HepG2 (cell line): ENCODE data around the gene FBXO41. TPM values are rescaled to one million over a fixed set of nuclear protein-coding genes. Genes with fewer than 3 reads are reported as not detected.

ENCODE experiments used
- ATAC-seq: fragments of 200-7000 bp; cut with Tn5 transposase; 3 replicates; pipeline ENCODE4 v1.9.1; 2020; ENCODE audit warnings: mild to moderate bottlenecking, moderate library complexity
- BruUV-seq: library from RNA; stranded (reverse); fragments of 400-500 nt; replicated peaks from 2 replicates; lab custom pipeline; 2021; lab: Mats Ljungman, UMichigan
- CTCF ChIA-PET: fragments of 300-600 bp; formaldehyde crosslinking; extraction: SDS; loops from one replicate; lab custom pipeline; 2021; ENCODE audit warnings: low total read pairs, inconsistent platforms, low intra/inter-chr PET ratio; lab: Yijun Ruan, JAX
- POLR2A ChIA-PET: fragments of 350-600 bp; sonication (Branson Sonifier 250); formaldehyde crosslinking; loops from one replicate; lab custom pipeline; 2020; ENCODE audit warnings: antibody characterized with exemption, inconsistent platforms; lab: Yijun Ruan, JAX
- DNase-seq: peaks from one replicate; pipeline ENCODE4 v3.0.0-alpha.2; 2015; ENCODE audit warnings: low spot score
- FAIRE-seq: peaks from 3 replicates; lab custom pipeline; 2011; peaks lifted over from hg19 to GRCh38; lab: Jason Lieb, UNC
- H2AFZ ChIP-seq: one replicate; pipeline ENCODE4 v1.6.1; 2011; ENCODE audit warnings: low read length, inconsistent platforms
- H3K27ac ChIP-seq: fragments of 300-600 bp; 3 replicates; pipeline ENCODE4 v1.8.0; 2011; ENCODE audit warnings: mixed run types, mild to moderate bottlenecking, mixed read lengths, low read length, inconsistent platforms; ENCODE audit not compliant: insufficient read depth; ENCODE audit errors: extremely low read length
- H3K27me3 ChIP-seq, 2 experiments: fragments of 200-600 bp in 1 of 2; 2 replicates in 1 of 2; 3 replicates in 1 of 2; pipeline versions ENCODE4 v1.6.0 to v1.8.0; 2011; ENCODE audit warnings: low read length in 2 of 2, mild to moderate bottlenecking in 2 of 2, moderate library complexity in 2 of 2, inconsistent platforms in 1 of 2; ENCODE audit not compliant: insufficient read depth in 2 of 2, control insufficient read depth in 1 of 2
- H3K36me3 ChIP-seq, 2 experiments: fragments of 200-600 bp in 1 of 2; replicated peaks in 1 of 2; 2 replicates in 1 of 2; 3 replicates in 1 of 2; pipeline versions ENCODE4 v1.5.1 to v1.8.0; 2011; ENCODE audit warnings: low read length in 2 of 2, inconsistent platforms in 1 of 2; ENCODE audit not compliant: insufficient read depth in 2 of 2, control insufficient read depth in 1 of 2
- H3K4me1 ChIP-seq: 2 replicates; pipeline ENCODE4 v1.5.1; 2012; ENCODE audit warnings: low read length, inconsistent platforms; ENCODE audit not compliant: insufficient read depth
- H3K4me2 ChIP-seq: 2 replicates; pipeline ENCODE4 v1.6.0; 2011; ENCODE audit warnings: low read depth, low read length, inconsistent platforms
- H3K4me3 ChIP-seq, 3 experiments: fragments of 200-600 bp in 1 of 3; sonication (generic), shearing (Covaris generic) in 1 of 3; replicated peaks in 1 of 3; 2 replicates each; pipeline ENCODE4 v1.5.1; 2011 to 2016; ENCODE audit warnings: low read length in 3 of 3, inconsistent platforms in 2 of 3, low read depth in 2 of 3, mild to moderate bottlenecking in 2 of 3, control low read depth in 1 of 3, mixed read lengths in 1 of 3; ENCODE audit not compliant: insufficient read depth in 1 of 3
- H3K79me2 ChIP-seq: one replicate; pipeline ENCODE4 v1.6.1; 2011; ENCODE audit warnings: low read length, inconsistent platforms; ENCODE audit not compliant: insufficient read depth
- H3K9ac ChIP-seq: 2 replicates; pipeline ENCODE4 v1.6.0; 2011; ENCODE audit warnings: mild to moderate bottlenecking, low read depth, low read length, inconsistent platforms; ENCODE audit not compliant: insufficient read depth
- H3K9me3 ChIP-seq: 2 replicates; pipeline ENCODE4 v1.5.1; 2012; ENCODE audit warnings: mild to moderate bottlenecking, low read length
- H4K20me1 ChIP-seq: 2 replicates; pipeline ENCODE4 v1.6.0; 2011; ENCODE audit warnings: inconsistent platforms, mild to moderate bottlenecking, low read length, moderate library complexity; ENCODE audit not compliant: insufficient read depth
- ATF7-NPFF ChIP-seq: sonication (generic); formaldehyde crosslinking; IDR thresholded peaks from 2 replicates; pipeline ENCODE4 v1.8.1; 2023; ENCODE audit warnings: mild to moderate bottlenecking, low read depth, missing genetic modification reagents, moderate library complexity
- DR1 ChIP-seq: sonication (generic); formaldehyde crosslinking; IDR thresholded peaks from 2 replicates; pipeline ENCODE4 v1.8.0; 2021; ENCODE audit warnings: mild to moderate bottlenecking, missing genetic modification reagents, inconsistent platforms
- FOXK2 ChIP-seq: fragments of 450-650 bp; IDR thresholded peaks from 2 replicates; pipeline ENCODE4 v1.6.1; 2016
- FOXO1 ChIP-seq: sonication (generic); formaldehyde crosslinking; IDR thresholded peaks from 2 replicates; pipeline ENCODE4 v1.4.0; 2020; ENCODE audit warnings: missing genetic modification reagents
- FOXP1 ChIP-seq, 2 experiments: fragments of 450-650 bp in 1 of 2; IDR thresholded peaks; 2 replicates each; pipeline ENCODE4 v1.6.1; 2017 to 2018; ENCODE audit warnings: antibody characterized with exemption in 1 of 2
- HOXA9 ChIP-seq: sonication (generic); formaldehyde crosslinking; IDR thresholded peaks from 2 replicates; pipeline ENCODE4 v1.8.1; 2022; ENCODE audit warnings: missing genetic modification reagents, mild to moderate bottlenecking, moderate library complexity, borderline replicate concordance
- KAT7 ChIP-seq: IDR thresholded peaks from 2 replicates; pipeline ENCODE4 v1.6.1; 2018; ENCODE audit warnings: borderline replicate concordance, missing compliant biosample characterization
- KDM4B ChIP-seq: sonication (generic); formaldehyde crosslinking; IDR thresholded peaks from 2 replicates; pipeline ENCODE4 v1.4.0; 2020; ENCODE audit warnings: missing genetic modification reagents
- NCOA1 ChIP-seq: sonication (generic); formaldehyde crosslinking; IDR thresholded peaks from 2 replicates; pipeline ENCODE4 v1.9.0; 2021; ENCODE audit warnings: missing genetic modification reagents
- PLRG1 ChIP-seq: fragments of 450-650 bp; conservative IDR thresholded peaks from 2 replicates; pipeline ENCODE4 v1.6.1; 2016
- POLR2A ChIP-seq, 2 experiments: IDR thresholded peaks; 2 replicates each; pipeline ENCODE4 v1.6.1; 2011; ENCODE audit warnings: low read depth in 2 of 2, low read length in 2 of 2, mild to moderate bottlenecking in 1 of 2, moderate library complexity in 1 of 2; ENCODE audit not compliant: insufficient read depth in 1 of 2
- PPARG ChIP-seq: conservative IDR thresholded peaks from 2 replicates; pipeline ENCODE4 v1.6.1; 2016; ENCODE audit warnings: missing biosample characterization, missing genetic modification reagents
- RELA ChIP-seq: sonication (generic); formaldehyde crosslinking; IDR thresholded peaks from 2 replicates; pipeline ENCODE4 v1.4.0; 2020; ENCODE audit warnings: missing genetic modification reagents
- SALL1 ChIP-seq: sonication (generic); formaldehyde crosslinking; IDR thresholded peaks from 2 replicates; pipeline ENCODE4 v1.8.0; 2022; ENCODE audit warnings: mild to moderate bottlenecking, missing genetic modification reagents
- SMC3 ChIP-seq: IDR thresholded peaks from 2 replicates; pipeline ENCODE4 v1.6.1; 2011; ENCODE audit warnings: low read length, improper control_type of control experiment
- THAP11 ChIP-seq: IDR thresholded peaks from 2 replicates; pipeline ENCODE4 v1.6.1; 2016; ENCODE audit warnings: missing biosample characterization, missing genetic modification reagents
- YEATS4 ChIP-seq: sonication (generic); formaldehyde crosslinking; IDR thresholded peaks from 2 replicates; pipeline ENCODE4 v1.4.0; 2020; ENCODE audit warnings: missing genetic modification reagents, borderline replicate concordance
- ZIK1 ChIP-seq: sonication (generic); formaldehyde crosslinking; IDR thresholded peaks from 2 replicates; pipeline ENCODE4 v1.5.0; 2020; ENCODE audit warnings: mild to moderate bottlenecking, low read depth, missing genetic modification reagents, borderline replicate concordance
- ZNF24 ChIP-seq: fragments of 450-650 bp; IDR thresholded peaks from 2 replicates; pipeline ENCODE4 v1.6.1; 2017; ENCODE audit warnings: antibody characterized with exemption, mild to moderate bottlenecking
- ZNF441 ChIP-seq: sonication (generic); formaldehyde crosslinking; IDR thresholded peaks from 2 replicates; pipeline ENCODE4 v1.7.0; 2021; ENCODE audit warnings: missing genetic modification reagents, borderline replicate concordance
- ZNF496 ChIP-seq: sonication (generic); formaldehyde crosslinking; IDR thresholded peaks from 2 replicates; pipeline ENCODE4 v1.8.1; 2023; ENCODE audit warnings: mild to moderate bottlenecking, moderate library complexity, missing genetic modification reagents; ENCODE audit not compliant: insufficient replicate concordance
- ZNF550 ChIP-seq: sonication (generic); formaldehyde crosslinking; IDR thresholded peaks from 2 replicates; pipeline ENCODE4 v1.4.0; 2020; ENCODE audit warnings: mild to moderate bottlenecking, missing genetic modification reagents, borderline replicate concordance
- ZNF557 ChIP-seq: sonication (generic); formaldehyde crosslinking; IDR thresholded peaks from 2 replicates; pipeline ENCODE4 v1.4.0; 2020; ENCODE audit warnings: missing genetic modification reagents
- ZSCAN30 ChIP-seq: sonication (generic); formaldehyde crosslinking; IDR thresholded peaks from 2 replicates; pipeline ENCODE4 v1.5.0; 2020; ENCODE audit warnings: mild to moderate bottlenecking, missing genetic modification reagents
- WGBS: methylation state at CpG from one replicate; pipeline ENCODE4 v1.1.6; 2017; ENCODE audit warnings: low lambda C conversion rate; 5-methylcytosine and 5-hydroxymethylcytosine counted together
- in situ Hi-C: cut with HindIII; loops from 2 replicates; pipeline ENCODE4 v1.10.0; 2017; ENCODE audit warnings: low pct_unique_long_range_greater_than_20kb; ENCODE audit not compliant: extremely low pct_ligation_motif_present
- intact Hi-C: fragments of 100-400 bp; cut with micrococcal nuclease; formaldehyde crosslinking; loops from one replicate; pipeline ENCODE4 v1.10.0; 2022; ENCODE audit not compliant: unreplicated experiment
- polyA plus RNA-seq, 8 experiments: library from polyadenylated mRNA; depleted of rRNA in 3 of 8; stranded (reverse) in 7 of 8; unstranded in 1 of 8; fragments of >200 nt; fragmentation: Illumina TruSeq in 4 of 8; extraction: Trizol in 4 of 8; gene quantifications; 2 replicates each; pipeline versions ENCODE4 v1.2.1 to v1.2.3, GENCODE V29; 2011 to 2016; ENCODE audit warnings: low read depth in 4 of 8, missing spikeins in 1 of 8, mixed read lengths in 1 of 8; ENCODE audit not compliant: insufficient read depth in 1 of 8
- total RNA-seq, 5 experiments: library from RNA; depleted of rRNA; stranded (reverse); fragments of >200 nt; fragmentation: Illumina TruSeq; extraction: Trizol; gene quantifications; 2 replicates each; pipeline ENCODE4 v1.2.3, GENCODE V29; 2016; ENCODE audit warnings: low read depth in 1 of 5
- TF ChIP-seq, protein P1 (sequence below): sonication (generic); formaldehyde crosslinking; IDR thresholded peaks from 2 replicates; pipeline ENCODE4 v1.5.1; 2020; ENCODE audit warnings: mild to moderate bottlenecking, moderate library complexity, missing genetic modification reagents

Gene FBXO41
- total and polyA plus RNA-seq, 2 of the 13 experiments (the other 11 are each of a cell fraction or from before 2014, with no cell fraction given) = 4.2 to 10.3 TPM

DNA sequence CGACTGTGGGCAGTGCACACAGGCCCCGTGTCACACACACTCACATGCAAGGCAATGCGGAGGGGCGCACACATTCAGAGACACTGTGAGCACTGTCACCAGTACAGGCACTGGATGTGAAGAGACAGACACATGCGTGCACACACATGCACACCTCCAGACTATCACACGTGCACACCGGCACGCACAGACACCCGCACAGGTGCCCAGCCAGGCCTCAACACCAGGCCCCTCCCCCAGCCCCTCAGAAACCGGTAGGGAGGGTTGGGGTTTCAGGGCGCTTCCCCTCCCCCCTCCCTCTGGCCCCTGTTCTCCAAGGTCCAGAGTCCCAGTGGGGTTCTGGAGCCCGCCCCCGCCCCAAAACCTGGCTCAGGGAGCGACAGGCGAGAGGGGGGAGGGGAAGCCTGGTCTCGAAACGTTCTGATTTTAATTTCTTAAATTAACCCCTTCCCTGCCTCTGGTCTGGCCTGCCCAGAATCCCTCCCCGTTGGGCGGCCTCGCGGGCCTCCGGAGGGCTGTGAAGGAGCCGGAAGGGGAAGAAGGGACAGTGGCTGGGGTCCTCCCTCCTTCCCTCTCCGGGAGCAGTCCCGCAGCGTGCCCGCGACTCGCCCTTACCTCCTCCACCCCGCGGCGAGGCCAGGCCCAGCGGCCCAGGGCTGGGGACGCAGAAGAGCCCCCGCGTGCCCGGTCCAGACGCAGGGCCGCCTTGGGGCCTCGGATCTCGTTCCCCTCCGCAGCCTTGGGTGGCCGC, 558 bp downstream of the FBXO41 start:
- H2AFZ ChIP-seq = no peak overlapping the region
- CTCF ChIA-PET = no interaction called here
- peak; percentile 78 for ATAC-seq
- H3K27me3 ChIP-seq = no peaks in the 10 kb centered on the region; a peak in 1 of 5 replicates
- no peaks in the 10 kb centered on the region for H3K9me3 ChIP-seq
- peak overlapping the region; percentile 61 to 87 (median 85) for H3K4me3 ChIP-seq
- no peak for DNase-seq
- intact Hi-C loops = loop anchor here (5.0 kb wide), 1 partner anchor 51 kb away; the partner anchor contains the start of genes CCT7 and PRADC1
- H3K27ac ChIP-seq = peak overlapping the region; percentile 50
- H3K4me1 ChIP-seq = peaks cover 25% of the 10 kb centered on the region
- H4K20me1 ChIP-seq = no peaks in the 10 kb centered on the region
- WGBS = 0% methylated on average over 26 of the region's 43 CpGs
- H3K79me2 ChIP-seq = peaks cover 8% of the 10 kb centered on the region
- POLR2A ChIA-PET = interaction anchor here (0.7 to 1.2 kb wide), 3 partner anchors 21 to 71 kb away, joined by 3 to 5 read pairs (median 4); partner anchors contain the start of gene CCT7
- H3K4me2 ChIP-seq = peak overlapping the region; percentile 98
- H3K36me3 ChIP-seq = no peaks in the 10 kb centered on the region
- no TSS peak for BruUV-seq
- H3K9ac ChIP-seq = peak overlapping the region; percentile 74
- peak; percentile 62 for FAIRE-seq
- in situ Hi-C loops = no loop called here
- TF ChIP-seq SALL1 (CRISPR knock-in tag) (0 out of 2 replicates have a peak, but pooled peaks have one; percentile 30), ZNF557 (no peak), ZSCAN30 (CRISPR knock-in tag) (no peak), FOXK2 (no peak), ZNF24 (no peak), KAT7 (no peak), ZIK1 (CRISPR knock-in tag) (no peak; the same call in 1 of the 2 replicates), FOXP1 (IDR thresholded peaks at IDR 0.05) (no peak), FOXP1 (CRISPR knock-in tag; IDR thresholded peaks at IDR 0.05) (no peak), PPARG (no peak), SMC3 (no peak), THAP11 (CRISPR knock-in tag) (peak; percentile 32; the same call in 1 of the 2 replicates), RELA (no peak), YEATS4 (CRISPR knock-in tag) (peak; percentile 59), DR1 (CRISPR knock-in tag) (no peak), POLR2A (IDR thresholded peaks at IDR 0.05; ENCODE audit: insufficient read depth in 1 of 2, low read depth in 2 of 2, low read length in 2 of 2) (peak in 1 of 2 experiments; percentile 40; a peak in 1 of 4 replicates), KDM4B (CRISPR knock-in tag) (no peak), ATF7-NPFF (CRISPR knock-in tag) (no peak), ZNF496 (CRISPR knock-in tag) (no peak), NCOA1 (CRISPR knock-in tag) (no peak), PLRG1 (no peak), ZNF441 (no peak), FOXO1 (CRISPR knock-in tag) (0 out of 2 replicates have a peak, but pooled peaks have one; percentile 11), HOXA9 (CRISPR knock-in tag) (no peak), ZNF550 (CRISPR knock-in tag) (no peak)
- TF ChIP-seq, protein P1, sequence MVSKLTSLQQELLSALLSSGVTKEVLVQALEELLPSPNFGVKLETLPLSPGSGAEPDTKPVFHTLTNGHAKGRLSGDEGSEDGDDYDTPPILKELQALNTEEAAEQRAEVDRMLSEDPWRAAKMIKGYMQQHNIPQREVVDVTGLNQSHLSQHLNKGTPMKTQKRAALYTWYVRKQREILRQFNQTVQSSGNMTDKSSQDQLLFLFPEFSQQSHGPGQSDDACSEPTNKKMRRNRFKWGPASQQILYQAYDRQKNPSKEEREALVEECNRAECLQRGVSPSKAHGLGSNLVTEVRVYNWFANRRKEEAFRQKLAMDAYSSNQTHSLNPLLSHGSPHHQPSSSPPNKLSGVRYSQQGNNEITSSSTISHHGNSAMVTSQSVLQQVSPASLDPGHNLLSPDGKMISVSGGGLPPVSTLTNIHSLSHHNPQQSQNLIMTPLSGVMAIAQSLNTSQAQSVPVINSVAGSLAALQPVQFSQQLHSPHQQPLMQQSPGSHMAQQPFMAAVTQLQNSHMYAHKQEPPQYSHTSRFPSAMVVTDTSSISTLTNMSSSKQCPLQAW (CRISPR knock-in tag) = no peak; the same call in 1 of the 2 replicates
